SK-N-SH treated with all-trans-retinoic acid at 6 μM for 48 hours (cell line): ENCODE data around the gene PYGM.

Source experiments
- ATAC-seq: fragments of 200-7000 bp; cut with Tn5 transposase; 3 replicates; pipeline ENCODE4 v1.9.1; 2020; ENCODE audit warnings: mild to moderate bottlenecking, moderate library complexity
- ARNTL ChIP-seq: fragments of 450-650 bp; formaldehyde crosslinking; IDR thresholded peaks from 2 replicates; pipeline ENCODE4 v1.5.0; 2020; ENCODE audit warnings: low read depth, mild to moderate bottlenecking, moderate library complexity, borderline replicate concordance
- CSDC2 ChIP-seq: fragments of 250-450 bp; sonication (Bioruptor Pico); IDR thresholded peaks from 2 replicates; pipeline ENCODE4 v1.5.0; 2020; ENCODE audit warnings: mild to moderate bottlenecking, moderate library complexity
- ESRRG ChIP-seq: fragments of 250-450 bp; sonication (Bioruptor Pico); IDR thresholded peaks from 2 replicates; pipeline ENCODE4 v1.6.1; 2021; ENCODE audit warnings: mild to moderate bottlenecking
- GLIS3 ChIP-seq: fragments of 250-450 bp; sonication (Bioruptor Pico); IDR thresholded peaks from 2 replicates; pipeline ENCODE4 v1.5.0; 2020; ENCODE audit warnings: mild to moderate bottlenecking, moderate library complexity
- ISL1 ChIP-seq: fragments of 250-450 bp; sonication (Bioruptor Pico); IDR thresholded peaks from 2 replicates; pipeline ENCODE4 v2.1.2; 2022; ENCODE audit warnings: mild to moderate bottlenecking, moderate library complexity
- OSR1 ChIP-seq: fragments of 250-450 bp; sonication (Bioruptor Pico); IDR thresholded peaks from 2 replicates; pipeline ENCODE4 v1.8.0; 2022; ENCODE audit warnings: moderate library complexity, mild to moderate bottlenecking, inconsistent platforms
- PPARA ChIP-seq: fragments of 250-450 bp; sonication (Bioruptor Pico); IDR thresholded peaks from 2 replicates; pipeline ENCODE4 v1.5.0; 2020; ENCODE audit warnings: mild to moderate bottlenecking, borderline replicate concordance
- RARB ChIP-seq: fragments of 250-450 bp; sonication (Bioruptor Pico); IDR thresholded peaks from 2 replicates; pipeline ENCODE4 v1.8.0; 2021; ENCODE audit warnings: mild to moderate bottlenecking, moderate library complexity
- SNAI2 ChIP-seq: fragments of 250-450 bp; sonication (Bioruptor Pico); IDR thresholded peaks from 2 replicates; pipeline ENCODE4 v1.5.0; 2020; ENCODE audit warnings: mild to moderate bottlenecking, moderate library complexity
- TCF4 ChIP-seq: fragments of 250-450 bp; sonication (Bioruptor Pico); IDR thresholded peaks from 2 replicates; pipeline ENCODE4 v1.8.0; 2021; ENCODE audit warnings: mild to moderate bottlenecking, moderate library complexity, borderline replicate concordance
- TOX ChIP-seq: fragments of 250-450 bp; sonication (Bioruptor Pico); IDR thresholded peaks from 2 replicates; pipeline ENCODE4 v1.8.0; 2021; ENCODE audit warnings: mild to moderate bottlenecking, moderate library complexity, borderline replicate concordance
- ZC3H10 ChIP-seq: fragments of 250-450 bp; sonication (Bioruptor Pico); IDR thresholded peaks from 2 replicates; pipeline ENCODE4 v1.5.1; 2021; ENCODE audit warnings: mild to moderate bottlenecking, moderate library complexity
- ZFP3 ChIP-seq: fragments of 250-450 bp; sonication (Bioruptor Pico); IDR thresholded peaks from 2 replicates; pipeline ENCODE4 v1.5.0; 2020; ENCODE audit warnings: mild to moderate bottlenecking, moderate library complexity
- ZFP30 ChIP-seq: fragments of 450-650 bp; formaldehyde crosslinking; IDR thresholded peaks from 2 replicates; pipeline ENCODE4 v1.5.0; 2022; ENCODE audit warnings: mild to moderate bottlenecking, moderate library complexity
- ZNF565 ChIP-seq: fragments of 450-650 bp; formaldehyde crosslinking; conservative IDR thresholded peaks from 2 replicates; pipeline ENCODE4 v1.5.0; 2020; ENCODE audit warnings: low read depth, mild to moderate bottlenecking, moderate library complexity
- ZNF70 ChIP-seq: fragments of 450-650 bp; formaldehyde crosslinking; IDR thresholded peaks from 2 replicates; pipeline ENCODE4 v1.5.0; 2020; ENCODE audit warnings: mild to moderate bottlenecking, moderate library complexity
- ZNF8 ChIP-seq: fragments of 450-650 bp; formaldehyde crosslinking; IDR thresholded peaks from 2 replicates; pipeline ENCODE4 v1.5.0; 2020; ENCODE audit warnings: mild to moderate bottlenecking, moderate library complexity
- TF ChIP-seq, protein P1 (sequence below): fragments of 250-450 bp; sonication (Bioruptor Pico); IDR thresholded peaks from 2 replicates; pipeline ENCODE4 v1.8.0; 2020; ENCODE audit warnings: mild to moderate bottlenecking, moderate library complexity, borderline replicate concordance
- TF ChIP-seq, protein P2 (sequence below): fragments of 250-450 bp; sonication (Bioruptor Pico); IDR thresholded peaks from 2 replicates; pipeline ENCODE4 v1.8.0; 2021; ENCODE audit warnings: low read depth, mild to moderate bottlenecking, moderate library complexity, borderline replicate concordance
- TF ChIP-seq, protein P3 (sequence below): fragments of 250-450 bp; sonication (Bioruptor Pico); IDR thresholded peaks from 2 replicates; pipeline ENCODE4 v1.5.1; 2020; ENCODE audit warnings: low read depth, mild to moderate bottlenecking, moderate library complexity
- TF ChIP-seq, protein P4 (sequence below): fragments of 250-450 bp; sonication (Bioruptor Pico); IDR thresholded peaks from 2 replicates; pipeline ENCODE4 v1.5.0; 2020; ENCODE audit warnings: mild to moderate bottlenecking, moderate library complexity

Gene PYGM

DNA sequence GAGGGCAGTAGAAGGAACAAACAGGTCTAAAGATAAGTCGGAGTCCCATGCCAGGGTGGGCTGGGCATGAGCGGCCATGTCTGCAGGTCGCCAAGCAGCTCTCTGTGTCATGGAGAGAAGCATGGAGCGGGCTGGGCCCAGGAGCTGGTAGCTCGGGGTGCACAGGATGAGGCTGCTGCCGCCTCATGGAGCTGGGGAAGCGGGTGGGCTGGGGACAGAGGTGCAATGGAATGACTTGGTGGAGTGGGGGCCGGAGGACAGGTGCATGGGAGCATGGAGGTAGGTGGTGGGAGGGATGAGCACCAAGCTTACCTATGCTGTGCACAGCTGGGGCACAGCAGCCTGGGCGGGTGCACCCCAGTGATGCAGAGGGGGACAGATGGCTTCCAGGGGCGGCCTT, 40.4 kb downstream of the PYGM start:
- ATAC-seq, result no peak
- TF ChIP-seq OSR1 (CRISPR knock-in tag) (no peak), ZFP30 (CRISPR knock-in tag) (no peak), ESRRG (CRISPR knock-in tag) (no peak), ZNF565 (CRISPR knock-in tag) (no peak), ZNF70 (CRISPR knock-in tag) (no peak), ARNTL (CRISPR knock-in tag) (no peak), PPARA (no peak)
- TF ChIP-seq, protein P1, sequence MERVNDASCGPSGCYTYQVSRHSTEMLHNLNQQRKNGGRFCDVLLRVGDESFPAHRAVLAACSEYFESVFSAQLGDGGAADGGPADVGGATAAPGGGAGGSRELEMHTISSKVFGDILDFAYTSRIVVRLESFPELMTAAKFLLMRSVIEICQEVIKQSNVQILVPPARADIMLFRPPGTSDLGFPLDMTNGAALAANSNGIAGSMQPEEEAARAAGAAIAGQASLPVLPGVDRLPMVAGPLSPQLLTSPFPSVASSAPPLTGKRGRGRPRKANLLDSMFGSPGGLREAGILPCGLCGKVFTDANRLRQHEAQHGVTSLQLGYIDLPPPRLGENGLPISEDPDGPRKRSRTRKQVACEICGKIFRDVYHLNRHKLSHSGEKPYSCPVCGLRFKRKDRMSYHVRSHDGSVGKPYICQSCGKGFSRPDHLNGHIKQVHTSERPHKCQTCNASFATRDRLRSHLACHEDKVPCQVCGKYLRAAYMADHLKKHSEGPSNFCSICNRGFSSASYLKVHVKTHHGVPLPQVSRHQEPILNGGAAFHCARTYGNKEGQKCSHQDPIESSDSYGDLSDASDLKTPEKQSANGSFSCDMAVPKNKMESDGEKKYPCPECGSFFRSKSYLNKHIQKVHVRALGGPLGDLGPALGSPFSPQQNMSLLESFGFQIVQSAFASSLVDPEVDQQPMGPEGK (CRISPR knock-in tag), result no peak
- TF ChIP-seq, protein P2, sequence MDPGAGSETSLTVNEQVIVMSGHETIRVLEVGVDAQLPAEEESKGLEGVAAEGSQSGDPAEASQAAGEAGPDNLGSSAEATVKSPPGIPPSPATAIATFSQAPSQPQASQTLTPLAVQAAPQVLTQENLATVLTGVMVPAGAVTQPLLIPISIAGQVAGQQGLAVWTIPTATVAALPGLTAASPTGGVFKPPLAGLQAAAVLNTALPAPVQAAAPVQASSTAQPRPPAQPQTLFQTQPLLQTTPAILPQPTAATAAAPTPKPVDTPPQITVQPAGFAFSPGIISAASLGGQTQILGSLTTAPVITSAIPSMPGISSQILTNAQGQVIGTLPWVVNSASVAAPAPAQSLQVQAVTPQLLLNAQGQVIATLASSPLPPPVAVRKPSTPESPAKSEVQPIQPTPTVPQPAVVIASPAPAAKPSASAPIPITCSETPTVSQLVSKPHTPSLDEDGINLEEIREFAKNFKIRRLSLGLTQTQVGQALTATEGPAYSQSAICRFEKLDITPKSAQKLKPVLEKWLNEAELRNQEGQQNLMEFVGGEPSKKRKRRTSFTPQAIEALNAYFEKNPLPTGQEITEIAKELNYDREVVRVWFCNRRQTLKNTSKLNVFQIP (CRISPR knock-in tag), result no peak

DNA sequence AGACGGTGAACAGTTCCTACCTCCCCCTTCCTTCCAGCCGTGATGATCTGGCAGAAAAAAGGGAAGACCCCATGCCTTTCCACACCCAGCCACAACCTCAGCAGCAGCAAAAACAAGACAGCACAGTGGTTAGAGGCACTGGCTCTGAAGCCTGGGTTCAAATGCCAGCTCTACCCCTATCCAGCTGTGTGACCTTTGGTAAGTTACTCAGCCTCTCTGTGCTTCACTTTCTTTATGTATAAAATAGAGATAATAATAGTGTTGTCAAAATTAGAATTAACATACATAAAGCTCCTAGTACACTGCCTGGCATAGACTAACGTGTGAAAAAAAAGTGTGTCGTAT, 41.0 kb downstream of the PYGM start:
- ATAC-seq, result no peak
- TF ChIP-seq ISL1 (CRISPR knock-in tag), result no peak
- TF ChIP-seq SNAI2 (CRISPR knock-in tag), result no peak
- TF ChIP-seq CSDC2 (CRISPR knock-in tag), result no peak
- no peak for TF ChIP-seq ZC3H10 (CRISPR knock-in tag)
- TF ChIP-seq OSR1 (CRISPR knock-in tag), result no peak
- TF ChIP-seq, protein P3, sequence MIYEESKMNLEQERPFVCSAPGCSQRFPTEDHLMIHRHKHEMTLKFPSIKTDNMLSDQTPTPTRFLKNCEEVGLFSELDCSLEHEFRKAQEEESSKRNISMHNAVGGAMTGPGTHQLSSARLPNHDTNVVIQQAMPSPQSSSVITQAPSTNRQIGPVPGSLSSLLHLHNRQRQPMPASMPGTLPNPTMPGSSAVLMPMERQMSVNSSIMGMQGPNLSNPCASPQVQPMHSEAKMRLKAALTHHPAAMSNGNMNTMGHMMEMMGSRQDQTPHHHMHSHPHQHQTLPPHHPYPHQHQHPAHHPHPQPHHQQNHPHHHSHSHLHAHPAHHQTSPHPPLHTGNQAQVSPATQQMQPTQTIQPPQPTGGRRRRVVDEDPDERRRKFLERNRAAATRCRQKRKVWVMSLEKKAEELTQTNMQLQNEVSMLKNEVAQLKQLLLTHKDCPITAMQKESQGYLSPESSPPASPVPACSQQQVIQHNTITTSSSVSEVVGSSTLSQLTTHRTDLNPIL (CRISPR knock-in tag), result no peak
- TF ChIP-seq ARNTL (CRISPR knock-in tag), result no peak
- no peak for TF ChIP-seq GLIS3
- no peak for TF ChIP-seq TCF4 (CRISPR knock-in tag)
- TF ChIP-seq ZFP3 (CRISPR knock-in tag), result no peak
- TF ChIP-seq ZNF565 (CRISPR knock-in tag), result no peak
- no peak for TF ChIP-seq ZNF8
- TF ChIP-seq, protein P1 (CRISPR knock-in tag), result no peak
- TF ChIP-seq, protein P4, sequence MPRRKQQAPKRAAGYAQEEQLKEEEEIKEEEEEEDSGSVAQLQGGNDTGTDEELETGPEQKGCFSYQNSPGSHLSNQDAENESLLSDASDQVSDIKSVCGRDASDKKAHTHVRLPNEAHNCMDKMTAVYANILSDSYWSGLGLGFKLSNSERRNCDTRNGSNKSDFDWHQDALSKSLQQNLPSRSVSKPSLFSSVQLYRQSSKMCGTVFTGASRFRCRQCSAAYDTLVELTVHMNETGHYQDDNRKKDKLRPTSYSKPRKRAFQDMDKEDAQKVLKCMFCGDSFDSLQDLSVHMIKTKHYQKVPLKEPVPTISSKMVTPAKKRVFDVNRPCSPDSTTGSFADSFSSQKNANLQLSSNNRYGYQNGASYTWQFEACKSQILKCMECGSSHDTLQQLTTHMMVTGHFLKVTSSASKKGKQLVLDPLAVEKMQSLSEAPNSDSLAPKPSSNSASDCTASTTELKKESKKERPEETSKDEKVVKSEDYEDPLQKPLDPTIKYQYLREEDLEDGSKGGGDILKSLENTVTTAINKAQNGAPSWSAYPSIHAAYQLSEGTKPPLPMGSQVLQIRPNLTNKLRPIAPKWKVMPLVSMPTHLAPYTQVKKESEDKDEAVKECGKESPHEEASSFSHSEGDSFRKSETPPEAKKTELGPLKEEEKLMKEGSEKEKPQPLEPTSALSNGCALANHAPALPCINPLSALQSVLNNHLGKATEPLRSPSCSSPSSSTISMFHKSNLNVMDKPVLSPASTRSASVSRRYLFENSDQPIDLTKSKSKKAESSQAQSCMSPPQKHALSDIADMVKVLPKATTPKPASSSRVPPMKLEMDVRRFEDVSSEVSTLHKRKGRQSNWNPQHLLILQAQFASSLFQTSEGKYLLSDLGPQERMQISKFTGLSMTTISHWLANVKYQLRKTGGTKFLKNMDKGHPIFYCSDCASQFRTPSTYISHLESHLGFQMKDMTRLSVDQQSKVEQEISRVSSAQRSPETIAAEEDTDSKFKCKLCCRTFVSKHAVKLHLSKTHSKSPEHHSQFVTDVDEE (CRISPR knock-in tag), result no peak
- TF ChIP-seq ESRRG (CRISPR knock-in tag), result no peak
- TF ChIP-seq ZNF70 (CRISPR knock-in tag), result no peak
- TF ChIP-seq TOX (CRISPR knock-in tag), result no peak
- TF ChIP-seq RARB, result no peak
- no peak for TF ChIP-seq ZFP30 (CRISPR knock-in tag)
- TF ChIP-seq, protein P2 (CRISPR knock-in tag), result no peak
